Posterior vena cava (tissue), 2 donors: Measurements from ENCODE around the gene SRC. TPM values are rescaled to one million over a fixed set of nuclear protein-coding genes. Genes with fewer than 3 reads are reported as not detected.

Experiments
- DNase-seq: peaks from one replicate; pipeline ENCODE4 v3.0.0-alpha.2; 2020; ENCODE audit warnings: low spot score
- intact Hi-C, 2 donors: fragments of 100-400 bp; cut with DNase I; formaldehyde crosslinking; loops; one replicate each; pipeline versions ENCODE4 v1.14.1 to v1.14.2; 2022 to 2023
- total RNA-seq, 2 donors: library from RNA; stranded (reverse); fragmentation: NEBNext Ultra II Directional; extraction: Animal tissue kit (Norgen Biotek cat#: 25700); gene quantifications; one replicate each; pipeline ENCODE4 v1.2.1, GENCODE V29; 2021
- donor health status: DM: yes; HTN: yes; CAD: no.
- donor health status: DM: yes; HTN: yes; CAD: no.

The SRC gene
- total RNA-seq, 2 donors from 2014 or later, result 35.4 to 39.1 TPM

DNA sequence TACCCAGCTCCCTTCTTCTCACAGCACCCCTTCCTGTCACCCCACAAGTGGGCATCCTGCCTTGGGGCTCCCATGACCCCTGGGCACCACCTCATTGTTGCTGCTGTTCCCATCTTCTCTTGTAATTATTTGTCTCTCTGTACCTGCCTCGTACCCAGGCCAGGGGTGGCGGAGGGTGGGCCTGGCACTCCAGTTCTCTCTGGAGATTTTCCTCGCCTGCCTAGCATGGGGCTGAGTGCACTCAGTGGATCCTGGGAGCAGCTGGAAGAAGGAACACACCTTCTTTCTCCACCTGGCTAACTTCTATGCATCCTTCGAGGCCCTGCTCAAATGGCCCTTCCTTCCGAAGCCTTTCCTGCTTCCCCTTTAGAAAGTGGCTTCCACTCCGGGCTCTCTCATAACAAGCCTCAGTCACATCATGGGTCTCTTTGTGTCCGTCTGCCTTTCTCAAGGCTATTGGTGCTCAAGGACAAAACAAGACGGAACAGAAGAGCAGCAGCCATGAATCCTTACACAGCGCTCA is 79.2 kb downstream of the SRC start:
- intact Hi-C loops, result no loop called here
- no peak for DNase-seq

- DNase-seq, result no peak
- intact Hi-C loops, result no loop called here
These were observed 80.2 kb downstream of the SRC start for GRCh38 chr20:37426106-37426505.

DNA sequence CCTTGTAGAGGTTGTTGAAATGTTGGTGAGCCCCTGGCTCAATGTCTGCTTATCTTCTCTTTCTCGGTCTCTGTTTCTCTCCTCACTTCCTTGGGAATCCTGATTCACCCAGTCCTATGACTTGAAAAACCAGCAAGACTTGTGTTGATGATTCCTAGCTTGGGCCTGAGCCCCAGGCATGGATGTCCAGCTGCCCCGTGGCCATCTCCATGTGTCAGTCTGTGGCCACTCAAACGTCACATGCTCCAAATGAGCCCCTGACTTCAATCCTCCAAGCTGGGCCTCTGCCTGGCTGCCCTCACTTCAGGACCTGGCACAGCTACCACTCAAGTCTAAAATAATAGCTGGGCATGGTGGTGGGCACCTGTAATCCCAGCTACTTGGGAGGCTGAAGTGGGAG is 81.0 kb downstream of the SRC start:
- intact Hi-C loops, result no loop called here
- no peak for DNase-seq

DNA sequence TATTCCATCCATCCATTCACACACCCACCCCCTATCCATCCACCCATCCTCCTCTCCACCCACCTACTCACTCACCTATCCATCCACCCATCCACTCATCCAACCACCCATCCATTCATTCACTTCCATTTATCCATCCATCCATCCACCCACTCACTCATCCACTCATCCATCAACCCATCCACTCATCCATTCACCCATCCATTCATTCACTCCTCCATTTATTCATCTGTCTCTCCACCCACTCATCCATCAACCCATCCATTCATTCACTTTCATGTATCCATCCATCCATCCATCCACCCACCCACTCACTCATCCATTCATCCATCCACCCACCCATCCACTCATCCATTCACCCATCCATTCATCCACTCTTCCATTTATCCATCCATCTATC is 84.1 kb downstream of the SRC start:
- no peak for DNase-seq
- intact Hi-C loops, result no loop called here

DNA sequence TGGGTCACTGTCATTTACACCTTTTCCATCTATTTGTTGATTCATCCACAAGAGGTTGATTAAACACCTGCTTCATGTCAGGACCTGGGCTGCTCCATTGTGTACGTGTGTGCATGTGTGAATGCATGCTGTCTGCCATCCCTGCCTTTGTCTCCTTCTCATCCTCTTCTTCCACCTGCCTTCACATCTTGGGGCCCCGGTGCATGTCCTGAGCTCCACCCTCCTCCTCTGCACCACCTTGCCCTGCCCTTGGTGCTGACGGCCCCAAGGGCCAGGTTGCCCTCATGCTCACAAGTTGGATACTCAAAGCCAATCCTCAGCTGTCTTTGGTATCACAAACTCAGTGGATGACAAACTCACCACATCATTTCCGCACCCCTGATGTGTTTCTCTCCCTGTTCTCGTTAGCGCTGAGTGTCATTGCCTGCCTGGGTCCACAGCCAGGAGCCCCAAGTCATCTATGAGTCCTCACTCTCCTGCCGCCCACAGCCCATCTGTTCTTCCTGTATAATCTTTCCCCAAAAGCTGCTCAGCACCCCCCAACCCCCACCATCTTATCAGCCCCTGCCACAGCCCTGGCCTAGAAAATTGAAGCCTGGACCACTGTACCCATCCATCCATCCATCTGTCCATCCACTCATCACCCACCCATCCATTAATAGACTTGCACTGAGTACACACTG is 85.0 kb downstream of the SRC start:
- DNase-seq, result no peak
- intact Hi-C loops, result no loop called here

GRCh38 chr20:37431786-37432185 is 85.8 kb downstream of the SRC start:
- intact Hi-C loops, result no loop called here
- no peak for DNase-seq

- no peak for DNase-seq
- intact Hi-C loops, result no loop called here
These were observed 86.7 kb downstream of the SRC start for GRCh38 chr20:37432606-37433005.

DNA sequence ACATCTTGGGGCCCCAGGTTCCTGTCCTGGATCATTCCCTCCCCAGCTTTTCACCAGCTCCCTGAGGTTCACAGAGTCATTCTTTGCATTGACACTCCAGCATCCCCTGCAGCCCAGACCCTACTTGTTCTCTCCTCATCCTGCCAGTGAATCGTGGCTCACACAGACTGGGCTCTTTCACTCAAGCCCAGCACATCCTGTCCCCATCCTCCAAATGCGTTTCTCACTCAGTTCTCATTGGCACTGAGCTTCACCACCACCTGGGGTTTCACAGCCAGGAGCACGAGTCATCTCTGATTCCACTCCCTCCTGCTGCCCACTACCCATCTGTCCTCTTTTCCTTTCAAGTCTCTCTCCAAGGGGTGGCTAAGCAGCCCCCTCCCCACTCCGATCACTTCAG is 89.7 kb downstream of the SRC start:
- no peak for DNase-seq
- intact Hi-C loops, result no loop called here

DNA sequence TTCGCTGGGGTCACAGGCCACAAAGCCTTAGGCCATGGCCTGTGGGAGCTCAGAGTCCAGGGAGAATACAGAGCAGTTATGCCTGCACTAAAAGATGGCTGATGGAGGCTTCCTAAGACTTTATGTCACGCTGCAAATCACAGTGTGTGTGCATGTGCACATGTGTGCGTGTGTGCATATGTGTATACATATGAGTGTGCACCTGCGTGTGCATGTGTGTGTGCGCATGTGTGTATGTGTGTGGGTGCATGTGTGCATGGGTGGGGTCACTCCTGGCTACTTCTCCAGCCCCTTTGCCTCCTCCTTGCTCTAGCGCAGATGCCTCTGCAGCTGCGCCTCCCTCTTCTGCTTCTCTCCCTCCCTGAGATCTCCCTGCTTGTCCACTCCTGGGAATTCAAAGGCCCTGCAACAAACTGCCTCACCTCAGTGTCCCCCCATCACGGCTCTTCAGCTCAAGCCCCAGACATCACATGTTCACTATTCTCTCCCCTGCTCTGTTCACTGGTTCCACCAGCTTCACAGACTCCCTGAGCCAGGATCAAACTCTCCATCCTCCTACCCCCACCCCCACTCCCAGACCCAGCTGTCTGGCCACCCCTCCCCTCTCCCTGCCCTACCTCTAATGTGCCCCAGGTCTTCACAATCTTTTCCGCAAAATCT is 90.7 kb downstream of the SRC start:
- DNase-seq, result no peak
- intact Hi-C loops, result no loop called here

- intact Hi-C loops, result no loop called here
- peak; percentile 56 for DNase-seq
These were observed 91.7 kb downstream of the SRC start for GRCh38 chr20:37437676-37438075.

GRCh38 chr20:37438464-37439222 is 92.7 kb downstream of the SRC start:
- peak; percentile 55 for DNase-seq
- intact Hi-C loops, result no loop called here

- no peak for DNase-seq
- intact Hi-C loops, result no loop called here
These were observed 93.4 kb downstream of the SRC start for GRCh38 chr20:37439223-37439933.

DNA sequence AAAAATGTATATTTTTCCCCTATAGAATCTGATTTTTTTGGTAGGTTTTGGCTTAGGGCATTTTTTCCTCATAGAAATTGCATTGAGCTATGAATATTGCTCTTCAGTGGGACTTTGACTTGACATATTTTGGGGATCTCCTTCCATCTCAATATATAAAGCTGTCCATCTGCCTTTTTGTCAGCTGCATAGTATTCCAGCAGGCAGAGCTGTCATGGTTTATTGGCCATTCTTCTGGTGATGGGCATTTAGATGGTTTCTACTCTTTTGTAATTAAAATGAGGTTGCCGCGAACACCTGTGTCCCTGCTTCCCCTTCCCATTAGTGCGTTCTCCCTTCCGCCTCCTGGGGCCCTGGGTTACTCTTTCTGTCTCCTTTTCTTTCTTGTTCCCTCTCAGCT is 95.1 kb downstream of the SRC start:
- DNase-seq, result no peak
- intact Hi-C loops, result no loop called here

GRCh38 chr20:37442547-37442946 is 96.6 kb downstream of the SRC start:
- DNase-seq, result no peak
- intact Hi-C loops, result no loop called here

DNA sequence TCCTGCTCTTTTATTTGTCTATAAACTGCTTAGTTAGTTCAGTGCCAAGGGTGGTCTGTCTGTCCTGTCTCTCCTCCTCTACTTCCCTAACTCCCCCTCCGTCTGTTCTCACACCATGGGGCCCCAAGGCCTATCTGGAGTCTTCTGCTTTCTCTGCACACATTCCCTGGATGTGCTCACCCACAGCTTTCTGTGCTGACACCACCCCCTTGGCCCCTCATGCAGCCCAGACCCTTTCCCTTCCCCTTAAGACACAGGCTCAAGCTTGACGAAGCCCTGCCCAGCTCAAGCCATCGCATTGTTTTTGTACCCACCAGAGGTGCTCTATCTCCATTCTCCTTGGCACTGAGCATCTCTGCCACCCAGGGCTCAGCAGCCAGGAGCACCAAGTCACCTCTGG is 97.0 kb downstream of the SRC start:
- no peak for DNase-seq
- intact Hi-C loops, result no loop called here

- DNase-seq, result no peak
- intact Hi-C loops, result no loop called here
These were observed 97.7 kb downstream of the SRC start for GRCh38 chr20:37443596-37443995.

DNA sequence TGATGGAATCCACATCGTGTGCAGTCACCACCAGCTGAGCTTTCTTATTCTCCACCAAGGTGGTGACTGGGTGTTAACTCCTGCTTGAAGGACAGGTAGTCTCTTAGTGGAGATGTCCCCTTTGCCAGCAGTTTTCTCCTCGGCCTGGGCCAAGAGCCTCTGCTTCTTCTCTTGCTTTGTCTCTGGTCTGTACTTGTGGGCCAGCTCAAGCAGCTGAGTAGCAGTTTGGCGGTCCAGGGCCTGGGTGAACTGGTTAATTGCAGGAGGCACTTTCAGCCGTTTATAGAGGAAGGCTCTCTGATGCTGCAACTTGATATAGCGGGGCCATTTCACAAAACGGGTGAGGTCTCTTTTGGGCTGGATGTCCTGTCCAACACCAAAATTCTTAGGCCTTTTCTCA is 99.1 kb downstream of the SRC start:
- intact Hi-C loops, result no loop called here
- DNase-seq, result no peak

GRCh38 chr20:37446286-37447032 is 100.5 kb downstream of the SRC start:
- intact Hi-C loops, result no loop called here
- DNase-seq, result no peak

- DNase-seq, result no peak
- intact Hi-C loops, result no loop called here
These were observed 101.7 kb downstream of the SRC start for GRCh38 chr20:37447688-37448087.
